ENCODE measurements around the gene LPCAT4. TPM values are rescaled to one million over a fixed set of nuclear protein-coding genes. Genes with fewer than 3 reads are reported as not detected.

LPCAT4 gene
- polyA plus RNA-seq, 5 donors = 41.0 to 58.4 (median 42.5) TPM

DNA sequence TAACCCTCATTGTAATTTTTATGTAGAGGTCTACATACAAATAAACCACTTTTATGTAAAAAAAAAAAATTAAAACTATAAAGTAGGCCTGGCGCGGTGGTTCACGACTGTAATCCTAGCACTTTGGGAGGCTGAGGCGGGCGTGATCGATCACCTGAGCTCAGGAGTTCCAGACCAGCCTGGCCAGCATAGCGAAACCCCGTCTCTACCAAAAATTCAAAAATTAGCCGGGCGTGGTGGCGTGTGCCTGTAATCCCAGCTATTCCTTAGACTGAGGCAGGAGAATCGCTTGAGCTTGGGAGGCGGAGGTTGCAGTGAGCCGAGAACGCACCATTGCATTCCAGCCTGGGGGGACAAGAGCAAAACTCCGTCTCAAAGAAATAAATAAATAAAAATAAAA lies 28.6 kb downstream of the LPCAT4 start:
- DNase-seq = no peak

DNA sequence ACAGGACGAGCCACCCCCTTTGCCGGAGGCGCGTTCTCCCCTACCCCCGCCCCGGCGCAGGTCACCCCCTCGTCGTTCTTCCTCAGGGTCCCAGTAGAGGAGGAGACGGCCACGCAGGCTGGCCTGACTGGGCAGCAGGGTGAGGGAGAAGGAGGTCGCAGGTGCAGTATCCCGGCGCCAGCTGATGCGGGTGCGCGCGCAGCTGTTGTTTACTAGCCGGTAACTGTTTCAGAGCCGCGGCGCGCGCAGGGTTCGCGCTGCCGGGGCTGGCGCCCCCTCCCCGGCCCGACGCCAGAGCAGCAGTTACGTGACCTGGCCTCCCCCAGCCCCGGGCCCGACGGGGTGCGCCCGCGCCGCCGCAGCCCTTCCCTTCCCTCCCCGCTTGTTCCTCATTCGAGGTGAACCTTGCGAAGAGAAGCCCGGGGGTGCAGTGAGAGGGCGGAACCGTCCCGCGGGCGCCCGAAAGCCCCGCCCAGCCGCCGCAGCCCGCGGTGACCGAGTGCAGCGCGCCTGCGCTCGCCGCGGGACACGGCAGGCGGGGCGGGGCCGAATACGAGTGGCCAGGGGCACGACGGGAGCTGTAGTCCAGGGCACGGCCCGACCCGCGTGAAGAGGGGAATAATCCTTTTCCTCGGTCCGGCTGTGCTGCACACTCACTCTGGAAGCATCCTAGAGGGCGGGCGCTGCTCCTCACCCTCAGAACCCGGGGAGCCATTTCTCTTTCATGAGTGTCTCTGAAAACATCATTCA lies 29.3 kb downstream of the LPCAT4 start, which contains the start of gene SLC12A6:
TSS of gene SLC12A6 (minus strand) at position 225 of the 750 bp plus-strand sequence. CDS start 1,101 bp downstream, outside the sequence.
- peak; percentile 83 for DNase-seq

DNA sequence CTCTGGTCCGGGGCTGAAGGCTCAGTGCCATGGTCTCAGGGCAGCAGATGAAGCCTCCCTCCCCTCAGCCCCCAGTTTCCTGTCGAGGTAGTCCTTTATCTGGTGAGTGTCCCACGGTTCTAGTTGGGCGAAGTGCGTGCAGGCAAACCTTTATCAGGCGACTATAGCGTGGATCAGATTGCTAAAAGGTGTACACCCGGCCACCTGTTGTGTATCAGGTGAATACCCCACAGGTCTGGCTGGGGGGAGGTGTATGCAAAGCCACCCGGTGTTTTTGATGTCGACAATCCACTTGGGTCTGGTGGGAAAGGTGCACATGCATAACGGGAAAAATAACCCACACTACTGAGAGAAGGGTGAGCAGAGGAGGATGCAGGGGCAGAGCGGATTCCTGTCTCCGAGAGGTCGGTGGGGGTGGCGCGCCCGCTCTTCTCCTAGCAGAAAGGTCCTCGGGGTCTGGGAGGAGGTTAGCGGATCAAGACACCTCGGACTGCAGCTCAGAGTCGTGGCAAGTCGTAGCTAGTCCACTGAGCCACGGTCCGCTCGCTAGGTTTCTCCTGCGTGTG lies 29.9 kb downstream of the LPCAT4 start:
- no peak for DNase-seq

DNA sequence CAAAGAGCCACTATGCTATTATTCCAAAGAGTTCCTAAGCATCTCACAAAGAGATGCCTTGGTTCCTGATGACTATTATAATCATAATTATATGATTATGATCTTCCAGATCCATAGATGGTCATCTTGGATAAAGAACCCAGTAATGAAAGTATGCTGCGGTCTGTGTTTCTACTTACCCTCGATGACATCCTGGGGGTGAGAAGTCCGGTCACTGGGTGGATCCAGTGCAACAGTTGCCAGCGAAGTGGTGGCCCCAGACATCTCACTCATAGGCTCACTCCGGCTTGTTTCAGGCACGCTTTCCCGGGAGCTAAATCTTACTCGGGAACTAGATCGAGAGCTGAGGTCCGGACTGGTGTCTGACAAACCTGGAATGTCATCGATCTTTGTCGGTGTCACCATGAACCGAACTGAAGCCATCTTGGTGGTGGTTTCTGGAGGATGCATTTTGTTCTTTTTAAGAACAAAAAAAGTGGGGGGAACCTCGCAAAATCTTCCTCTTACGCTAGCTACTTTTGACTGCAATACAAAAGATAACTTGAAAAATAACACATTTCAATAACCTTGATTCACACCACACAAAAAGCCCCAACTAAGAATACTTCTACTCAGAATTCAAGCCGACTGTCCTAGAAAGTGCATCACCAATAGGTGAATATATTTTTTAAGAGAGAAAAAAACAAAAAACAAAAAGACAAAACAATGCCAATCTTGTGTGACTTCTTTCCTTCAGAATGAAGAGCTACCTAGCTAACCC lies 30.6 kb downstream of the LPCAT4 start:
- no peak for DNase-seq

DNA sequence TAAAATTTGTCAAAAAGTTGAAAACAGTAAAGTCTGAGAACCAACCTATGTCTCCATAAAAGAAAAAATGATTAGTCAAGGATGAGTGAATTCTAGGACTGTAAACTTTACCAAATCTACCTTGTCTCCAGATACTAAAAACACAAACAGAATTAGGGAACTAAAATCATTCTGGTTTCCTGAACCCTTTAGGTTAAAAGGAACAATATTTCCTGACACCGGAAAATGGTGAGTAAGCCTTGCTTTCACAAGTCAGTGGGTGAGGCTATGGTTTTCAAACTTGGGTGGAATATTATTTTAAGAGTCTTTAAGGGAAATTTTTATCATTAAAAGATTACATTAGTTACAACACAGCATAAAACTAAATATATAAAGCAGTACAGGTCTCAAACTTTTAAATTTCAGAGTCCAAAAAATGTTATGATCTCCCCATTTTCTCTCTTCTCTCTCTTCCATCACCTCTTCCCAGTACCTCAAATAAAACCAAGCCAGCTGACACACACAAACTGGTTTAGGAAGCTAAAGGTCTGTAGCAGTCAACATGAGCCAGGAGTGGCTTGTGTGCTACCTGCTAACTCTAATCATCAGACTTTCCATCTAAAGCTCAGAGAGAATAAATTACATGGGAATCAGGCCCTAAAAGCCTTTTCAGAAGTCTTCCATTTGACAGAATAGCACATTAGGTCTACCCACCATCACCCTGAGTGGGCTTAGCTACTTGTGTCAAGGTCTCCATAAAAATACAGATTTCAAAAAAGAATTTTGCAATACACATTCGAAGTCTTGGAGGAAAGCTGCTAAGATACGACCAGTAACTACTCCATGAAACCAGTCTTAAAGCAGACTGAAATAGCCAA lies 31.6 kb downstream of the LPCAT4 start:
- DNase-seq = no peak

DNA sequence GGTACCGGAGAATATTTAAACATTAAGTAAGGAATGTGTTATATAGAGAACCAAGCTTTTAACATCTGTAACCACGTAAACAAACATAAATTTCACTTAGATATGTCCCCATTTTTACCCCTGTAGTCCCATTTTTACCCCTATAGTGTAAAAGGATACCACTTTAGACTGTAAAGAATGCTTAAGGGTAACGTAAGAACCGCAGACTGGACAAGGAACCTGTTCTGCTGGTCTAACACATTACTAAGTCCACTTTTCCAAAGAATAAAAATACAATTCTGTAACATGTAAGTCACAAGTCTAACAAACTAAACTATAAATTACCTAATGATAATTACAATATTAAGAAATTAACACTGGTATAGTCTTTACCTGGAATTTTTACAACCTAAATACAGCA lies 32.3 kb downstream of the LPCAT4 start:
- DNase-seq = peak in 1 of 2 donors; percentile 30

DNA sequence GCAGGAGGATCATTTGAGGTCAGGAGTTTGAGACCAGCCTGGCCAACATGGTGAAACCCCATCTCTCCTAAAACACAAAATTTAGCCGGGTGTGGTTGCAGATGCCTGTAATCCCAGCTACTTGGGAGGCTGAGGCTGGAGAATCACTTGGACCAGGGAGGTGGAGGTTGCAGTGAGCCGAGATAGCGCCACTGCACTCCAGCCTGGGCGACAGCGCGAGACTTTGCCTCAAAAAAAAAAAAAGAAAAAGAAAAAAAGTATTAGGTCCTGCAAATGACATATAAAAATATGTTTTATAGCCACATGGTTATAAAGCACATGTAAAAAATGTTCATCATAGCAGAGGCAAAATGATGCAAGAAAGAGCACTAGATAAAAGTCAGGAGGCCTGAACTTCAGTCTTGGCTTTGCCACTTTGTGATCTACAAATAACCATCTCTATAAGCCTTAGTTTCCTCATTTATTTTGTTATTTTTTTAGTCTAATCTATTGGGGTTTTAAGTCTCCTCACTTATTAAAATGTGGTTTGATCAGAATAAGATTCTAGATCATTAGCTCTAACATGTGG lies 34.4 kb downstream of the LPCAT4 start:
- no peak for DNase-seq

DNA sequence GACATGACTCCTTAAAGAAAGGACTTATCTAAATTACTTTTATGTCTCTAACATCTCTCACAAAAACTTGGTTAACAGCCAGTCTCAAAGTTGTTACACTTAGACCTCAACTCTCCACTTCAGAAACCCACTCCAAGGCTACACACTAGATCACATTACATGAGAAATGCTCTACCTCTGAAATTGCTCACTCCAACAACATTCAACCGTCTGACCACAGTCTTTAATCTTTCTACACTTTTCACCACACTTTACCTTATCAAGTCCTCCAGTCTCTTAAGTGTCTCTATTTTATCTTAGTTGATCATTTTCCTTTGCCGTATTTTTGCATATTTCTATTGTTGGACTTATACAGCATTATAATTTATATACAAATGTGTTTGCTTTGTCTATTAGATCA lies 35.2 kb downstream of the LPCAT4 start:
- no peak for DNase-seq

DNA sequence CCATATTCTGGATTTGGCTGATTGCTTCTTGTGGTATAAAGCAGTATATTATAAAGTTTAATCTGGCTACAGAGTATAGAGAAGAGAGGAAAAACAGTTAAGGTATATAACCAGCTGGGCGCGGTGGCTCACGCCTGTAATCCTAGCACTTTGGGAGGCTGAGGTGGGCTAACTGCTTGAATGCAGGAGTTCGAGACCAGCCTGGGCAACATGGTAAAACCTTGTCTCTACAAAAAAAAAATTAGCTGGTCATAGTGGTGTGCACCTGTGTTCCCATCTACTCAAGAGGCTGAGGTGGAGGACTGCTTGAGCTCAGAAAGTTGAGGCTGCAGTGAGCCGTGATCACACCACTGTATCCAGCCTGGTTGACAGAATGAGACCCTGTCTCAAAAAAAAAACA lies 36.7 kb downstream of the LPCAT4 start:
- DNase-seq = no peak

DNA sequence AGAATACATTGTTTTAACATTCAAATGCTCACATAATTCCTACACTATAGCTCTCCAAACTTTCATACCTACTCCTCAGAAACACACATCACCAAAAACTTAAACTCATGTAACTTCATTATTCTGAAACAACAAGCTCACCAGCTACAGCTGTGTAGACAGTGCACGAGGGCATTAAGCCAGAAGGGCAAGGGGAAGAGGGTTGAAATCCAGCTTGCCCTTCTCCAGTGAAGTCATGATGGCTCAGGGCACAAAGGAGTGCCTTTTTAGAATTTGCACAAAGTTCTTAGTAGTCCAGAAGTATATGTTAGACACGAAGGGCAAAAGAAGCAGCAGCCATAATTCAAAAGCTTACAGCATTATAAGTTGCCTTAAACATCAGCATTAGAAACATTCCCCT lies 38.0 kb downstream of the LPCAT4 start:
- DNase-seq = no peak

DNA sequence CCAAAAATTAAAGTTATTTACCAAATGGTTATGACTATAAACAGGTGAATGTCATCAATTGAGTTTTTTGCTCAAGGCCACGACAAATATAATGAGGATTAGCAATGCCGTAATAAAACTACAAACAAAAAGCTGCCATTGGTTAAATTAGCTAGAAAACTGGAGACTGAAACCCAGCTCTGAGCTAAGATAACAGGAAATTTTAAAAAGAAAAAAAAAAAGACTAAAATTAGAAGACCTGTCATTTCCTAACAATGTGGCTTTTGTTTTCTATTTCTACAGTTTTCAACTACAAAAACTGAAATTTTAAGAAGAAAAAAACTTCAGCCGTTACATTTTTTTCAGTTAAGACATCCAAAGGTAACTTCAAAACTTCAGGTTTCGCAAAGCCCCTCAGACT lies 39.1 kb downstream of the LPCAT4 start:
- DNase-seq = no peak

DNA sequence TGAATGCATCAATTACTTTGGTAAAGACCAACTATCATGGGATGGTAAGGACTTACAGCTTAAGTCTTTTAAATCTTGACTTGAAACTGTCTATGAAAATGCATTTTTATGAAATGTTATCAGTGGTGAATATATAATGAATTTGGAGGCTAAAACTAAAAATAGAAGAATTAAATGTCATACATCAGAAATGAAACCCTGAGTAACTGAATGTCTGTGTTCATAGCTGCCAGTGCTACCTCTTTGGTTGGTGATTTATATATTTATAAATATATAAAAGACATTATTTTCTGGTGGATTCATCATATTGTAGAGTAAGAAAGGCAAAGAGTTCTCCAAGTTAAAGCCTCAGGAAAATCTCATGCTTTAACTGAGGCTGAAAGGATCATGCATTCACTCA lies 41.6 kb downstream of the LPCAT4 start:
- no peak for DNase-seq

DNA sequence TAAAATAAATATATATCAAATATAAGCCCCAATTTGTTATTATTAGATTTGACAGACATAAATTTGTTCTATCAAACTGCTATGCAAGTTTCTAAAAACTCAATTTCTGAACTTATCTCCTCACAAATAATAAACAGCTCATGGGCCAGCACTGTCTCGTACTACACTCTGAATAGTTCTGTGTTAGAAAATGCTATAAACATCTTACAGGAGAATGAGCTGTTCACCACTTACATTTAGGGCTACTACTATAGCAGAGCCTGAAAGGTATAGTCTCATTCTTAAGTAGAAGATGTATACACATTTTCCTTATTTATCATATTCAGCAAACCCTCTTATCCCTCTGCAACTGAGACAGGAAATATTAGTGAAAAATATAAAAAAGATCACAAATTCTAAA lies 42.1 kb downstream of the LPCAT4 start:
- no peak for DNase-seq

DNA sequence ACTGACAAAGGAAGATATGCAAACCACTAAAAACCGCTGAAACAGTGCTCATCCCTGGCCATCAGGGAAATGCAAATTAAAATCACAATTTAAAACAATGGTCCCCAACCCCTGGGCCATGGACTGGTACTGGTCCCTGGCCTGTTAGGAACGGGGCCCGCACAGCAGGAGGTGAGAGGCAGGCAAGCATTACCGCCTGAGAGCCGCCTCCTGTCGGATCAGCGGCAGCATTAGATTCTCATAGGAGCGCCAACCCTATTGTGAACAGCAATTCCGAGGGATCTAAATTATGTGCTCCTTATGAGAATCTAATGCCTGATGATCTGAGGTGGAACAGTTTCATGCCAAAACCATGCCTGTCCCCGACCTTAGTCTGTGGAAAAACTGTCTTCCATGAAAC lies 43.8 kb downstream of the LPCAT4 start:
- DNase-seq = no peak

DNA sequence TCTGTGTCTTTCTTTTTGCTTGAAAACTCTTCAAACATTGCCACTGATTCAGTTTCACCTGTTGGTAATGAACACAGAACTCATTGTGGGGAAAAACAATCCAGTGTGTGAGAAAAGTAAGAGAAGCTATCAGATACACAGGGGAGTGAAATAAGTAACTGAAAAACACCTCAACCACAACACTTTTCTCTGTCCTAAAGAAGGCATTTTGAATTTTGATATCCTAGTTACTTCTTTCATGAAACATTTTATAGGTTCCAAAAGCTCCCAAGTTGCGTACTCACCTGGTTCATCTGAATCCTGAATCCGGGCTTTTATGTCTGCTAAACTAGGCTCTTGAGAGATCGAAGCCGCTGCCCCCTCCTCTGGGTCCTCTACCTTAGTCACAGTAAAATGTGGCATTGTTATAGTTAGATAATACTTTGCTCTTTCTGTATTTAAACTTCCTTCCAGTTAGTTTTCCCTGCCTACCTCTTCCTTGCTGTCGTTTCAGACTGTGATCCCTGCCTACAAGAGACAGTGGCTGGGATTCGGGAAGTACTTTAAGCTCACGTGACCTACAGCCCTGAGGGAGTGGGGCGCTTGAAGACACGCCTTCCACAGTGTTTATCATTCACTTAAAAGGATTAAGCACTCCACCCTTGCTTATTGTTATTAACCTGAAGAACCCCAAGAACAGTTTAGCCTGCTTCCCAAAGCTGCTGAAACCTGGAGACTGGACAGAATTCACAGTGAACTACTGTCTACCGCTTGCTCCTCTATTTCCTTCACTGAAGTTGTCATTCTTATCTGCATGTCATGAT lies 48.5 kb downstream of the LPCAT4 start:
- peak in 1 of 2 donors; percentile 53 for DNase-seq

DNA sequence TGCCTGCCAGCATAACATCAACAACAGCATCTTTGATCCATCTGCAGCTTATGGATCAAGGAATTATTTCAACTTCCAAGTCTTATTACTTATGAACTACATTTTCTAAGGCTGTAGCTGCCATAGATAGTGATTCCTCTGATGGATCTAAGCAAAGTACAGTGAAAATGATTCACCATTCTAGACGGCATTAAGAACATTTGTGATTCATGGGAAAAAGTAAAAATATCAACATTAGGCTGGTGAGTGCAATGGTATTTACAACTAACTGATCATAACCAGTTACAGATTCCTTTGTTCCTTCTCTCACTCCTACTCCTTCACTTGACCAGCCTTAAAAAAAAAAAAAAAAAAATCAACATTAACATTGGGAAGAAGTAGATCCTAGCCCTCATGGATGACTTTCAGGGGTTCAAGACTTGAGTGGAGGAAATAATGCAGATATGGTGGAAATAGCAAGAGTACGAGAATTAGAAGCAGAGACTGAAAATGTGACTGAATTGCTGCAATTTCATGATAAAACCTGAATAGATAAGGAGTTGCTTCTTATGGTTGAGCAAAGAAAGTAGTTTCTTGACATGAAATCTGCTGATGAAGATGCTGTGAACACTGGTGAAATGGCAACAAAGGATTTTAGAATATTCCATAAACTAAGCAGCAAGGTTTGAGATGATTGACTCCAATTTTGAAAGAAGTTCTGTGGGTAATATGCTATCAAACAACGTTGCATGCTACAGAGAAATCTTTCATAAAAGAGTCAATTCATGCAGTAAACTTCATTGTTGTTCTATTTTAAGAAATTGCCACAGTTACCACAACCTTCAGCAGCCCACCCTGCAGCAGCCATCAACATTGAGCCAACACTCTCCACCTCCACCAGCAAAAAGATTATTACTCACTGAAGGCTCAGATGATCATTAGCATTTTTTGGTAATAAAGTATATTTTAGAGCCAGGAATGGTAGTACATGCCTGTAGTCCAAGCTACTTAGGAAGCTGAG lies 52.2 kb downstream of the LPCAT4 start:
- DNase-seq = no peak

DNA sequence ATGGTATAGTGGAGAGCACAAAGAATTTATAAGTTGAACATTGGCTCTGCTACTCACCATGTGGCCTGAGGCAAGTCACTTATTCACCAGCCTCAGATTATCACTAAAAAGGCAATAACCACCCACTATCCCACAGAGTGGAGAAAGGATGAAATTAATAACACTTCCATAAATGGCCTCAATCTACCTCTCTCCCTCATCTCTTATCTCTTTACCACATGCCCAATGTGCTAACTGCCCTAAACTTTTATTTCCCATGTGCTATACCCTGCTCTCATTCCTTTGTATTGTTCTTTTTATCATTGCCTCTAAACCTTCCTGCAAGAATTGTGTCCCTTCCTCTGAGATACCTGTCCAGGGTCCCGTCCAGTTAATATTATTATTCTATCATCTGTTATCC lies 55.4 kb downstream of the LPCAT4 start:
- DNase-seq = no peak

All from right lung (tissue), 5 donors.